GM12878 (cell line): ENCODE data around the gene CHRNB2. TPM values are rescaled to one million over a fixed set of nuclear protein-coding genes. Genes with fewer than 3 reads are reported as not detected.

Experiments used
- ATAC-seq: fragments of 200-7000 bp; cut with Tn5 transposase; 3 replicates; pipeline ENCODE4 v1.9.1; 2020; ENCODE audit warnings: mild to moderate bottlenecking, moderate library complexity
- BruUV-seq: library from RNA; stranded (reverse); fragments of 400-500 nt; replicated peaks from 2 replicates; lab custom pipeline; 2021; lab: Mats Ljungman, UMichigan
- CTCF ChIA-PET: fragments of 300-600 bp; sonication (Branson Sonifier 250); formaldehyde crosslinking; extraction: SDS; loops from one replicate; lab custom pipeline; 2021; ENCODE audit warnings: inconsistent platforms; lab: Yijun Ruan, JAX
- POLR2A ChIA-PET: fragments of 350-600 bp; formaldehyde crosslinking; extraction: SDS; loops from one replicate; lab custom pipeline; 2021; ENCODE audit warnings: inconsistent platforms; lab: Charles Lee
- RAD21 ChIA-PET: fragments of 300-600 bp; sonication (Branson Sonifier 250); formaldehyde crosslinking; loops from one replicate; lab custom pipeline; 2023; ENCODE audit warnings: antibody characterized with exemption; ENCODE audit not compliant: unreplicated experiment; lab: Charles Lee
- SMC1A ChIA-PET: fragments of 300-600 bp; sonication (Branson Sonifier 250); formaldehyde crosslinking; loops from one replicate; lab custom pipeline; 2023; ENCODE audit not compliant: unreplicated experiment, uncharacterized antibody; lab: Charles Lee
- DNase-seq: peaks from one replicate; pipeline ENCODE4 v3.0.0-alpha.2; 2011; ENCODE audit warnings: low read depth, low spot score
- FAIRE-seq: peaks from 3 replicates; lab custom pipeline; 2011; peaks lifted over from hg19 to GRCh38; lab: Jason Lieb, UNC
- H2AFZ ChIP-seq: 2 replicates; pipeline ENCODE4 v1.6.0; 2011; ENCODE audit warnings: low read depth, low read length, control low read depth; ENCODE audit not compliant: control insufficient read depth
- H3K27ac ChIP-seq: 2 replicates; pipeline ENCODE4 v1.5.1; 2011; ENCODE audit warnings: control low read depth; ENCODE audit not compliant: control insufficient read depth, insufficient read depth
- H3K27me3 ChIP-seq, 2 experiments: replicated peaks in 1 of 2; 2 replicates each; pipeline versions ENCODE4 v1.6.0 to v1.6.1; 2011; ENCODE audit warnings: low read length in 1 of 2; ENCODE audit not compliant: control insufficient read depth in 2 of 2, insufficient read depth in 2 of 2
- H3K36me3 ChIP-seq, 2 experiments: 2 replicates each; pipeline ENCODE4 v1.5.1; 2011; ENCODE audit warnings: low read length in 1 of 2; ENCODE audit not compliant: control insufficient read depth in 2 of 2, insufficient read depth in 2 of 2
- H3K4me1 ChIP-seq: 2 replicates; pipeline ENCODE4 v1.6.1; 2011; ENCODE audit warnings: mild to moderate bottlenecking, low read length, moderate library complexity, mixed read lengths; ENCODE audit not compliant: control insufficient read depth, insufficient read depth
- H3K4me2 ChIP-seq: 2 replicates; pipeline ENCODE4 v1.6.0; 2011; ENCODE audit warnings: control low read depth; ENCODE audit not compliant: control insufficient read depth, insufficient read depth
- H3K4me3 ChIP-seq: fragments of 200-600 bp; sonication (generic); 2 replicates; pipeline ENCODE4 v1.5.1; 2016
- H3K79me2 ChIP-seq: 2 replicates; pipeline ENCODE4 v1.6.0; 2011; ENCODE audit warnings: low read length; ENCODE audit not compliant: control insufficient read depth, insufficient read depth
- H3K9ac ChIP-seq: 2 replicates; pipeline ENCODE4 v1.8.0; 2011; ENCODE audit warnings: low read length, control low read depth, mixed read lengths; ENCODE audit not compliant: control insufficient read depth, insufficient read depth
- H3K9me3 ChIP-seq: replicated peaks from 3 replicates; pipeline ENCODE4 v1.5.1; 2011; ENCODE audit warnings: mild to moderate bottlenecking, low read length; ENCODE audit not compliant: control insufficient read depth, insufficient read depth
- H4K20me1 ChIP-seq: 2 replicates; pipeline ENCODE4 v1.6.0; 2011; ENCODE audit not compliant: control insufficient read depth, insufficient read depth
- CBX5 ChIP-seq: sonication (generic); IDR thresholded peaks from 2 replicates; pipeline ENCODE4 v1.6.1; 2016; ENCODE audit warnings: low read depth, moderate library complexity, mild to moderate bottlenecking, inconsistent platforms
- FOS ChIP-seq: IDR thresholded peaks from 3 replicates; pipeline ENCODE4 v1.6.1; 2011; ENCODE audit warnings: borderline replicate concordance; ENCODE audit not compliant: insufficient read length; ENCODE audit errors: extremely low read depth
- GABPA ChIP-seq: IDR thresholded peaks from 2 replicates; pipeline ENCODE4 v1.6.1; 2014; ENCODE audit warnings: antibody characterized with exemption, low read depth, mild to moderate bottlenecking, inconsistent platforms
- IKZF1 ChIP-seq: fragments of 450-650 bp; conservative IDR thresholded peaks from 2 replicates; pipeline ENCODE4 v1.6.1; 2017; ENCODE audit warnings: antibody characterized with exemption, mild to moderate bottlenecking
- SMAD5 ChIP-seq: IDR thresholded peaks from 2 replicates; pipeline ENCODE4 v1.6.1; 2016; ENCODE audit warnings: antibody characterized with exemption, low read depth
- ZNF274 ChIP-seq: IDR thresholded peaks from one replicate; pipeline ENCODE4 v1.8.0; 2011; ENCODE audit not compliant: insufficient read length, insufficient read depth
- ZZZ3 ChIP-seq: IDR thresholded peaks from 2 replicates; pipeline ENCODE4 v1.6.1; 2011; ENCODE audit warnings: low read depth; ENCODE audit not compliant: control insufficient read depth, insufficient read length
- WGBS: methylation state at CpG from one replicate; pipeline ENCODE4 v1.1.6; 2016; ENCODE audit warnings: low lambda C conversion rate; ENCODE audit not compliant: insufficient replicate concordance, insufficient coverage; ENCODE audit errors: missing lambda C conversion rate; 5-methylcytosine and 5-hydroxymethylcytosine counted together
- in situ Hi-C: fragments of 300-500 bp; cut with MboI; formaldehyde crosslinking; loops from 9 replicates; pipeline ENCODE4 v1.14.3; 2018; ENCODE audit warnings: mixed read lengths
- intact Hi-C: fragments of 100-400 bp; cut with micrococcal nuclease; formaldehyde crosslinking; loops from one replicate; pipeline ENCODE4 v1.14.2; 2022; ENCODE audit not compliant: unreplicated experiment
- polyA plus RNA-seq, 11 experiments: library from polyadenylated mRNA; depleted of rRNA in 4 of 11; unstranded in 6 of 11; stranded (reverse) in 5 of 11; fragments of >200 nt; fragmentation: Nextera tagmentation in 4 of 11; fragmentation: Illumina TruSeq in 1 of 11; extraction: Ambion mirVana in 4 of 11; extraction: Trizol in 1 of 11; gene quantifications; 1 replicate in 1 of 11; 2 replicates in 10 of 11; pipeline versions ENCODE4 v1.2.1 to v1.2.3, GENCODE V29; 2011 to 2016; ENCODE audit warnings: inconsistent platforms in 2 of 11, missing spikeins in 2 of 11, low read depth in 1 of 11
- total RNA-seq, 4 experiments: library from RNA; depleted of rRNA in 3 of 4; stranded (reverse); fragments of >200 nt in 3 of 4; fragmentation: Illumina TruSeq in 1 of 4; extraction: Trizol in 1 of 4; gene quantifications; 2 replicates each; pipeline versions ENCODE4 v1.2.1 to v1.2.3, GENCODE V29; 2013 to 2021
- TF ChIP-seq, protein P1 (sequence below): IDR thresholded peaks from 2 replicates; pipeline ENCODE4 v1.6.1; 2011; ENCODE audit warnings: borderline replicate concordance, low read depth, mild to moderate bottlenecking, moderate library complexity, low read length; ENCODE audit not compliant: insufficient read depth, poor library complexity, severe bottlenecking
- TF ChIP-seq, protein P2 (sequence below): fragments of 450-650 bp; formaldehyde crosslinking; IDR thresholded peaks from 2 replicates; pipeline ENCODE4 v1.4.0; 2020; ENCODE audit warnings: mild to moderate bottlenecking, moderate library complexity
- TF ChIP-seq, protein P3 (sequence below): fragments of 450-650 bp; IDR thresholded peaks from 2 replicates; pipeline ENCODE4 v1.6.1; 2014; ENCODE audit warnings: mild to moderate bottlenecking
- TF ChIP-seq, protein P4 (sequence below): fragments of 450-650 bp; IDR thresholded peaks from 2 replicates; pipeline ENCODE4 v1.6.1; 2016; ENCODE audit warnings: mild to moderate bottlenecking, moderate library complexity, borderline replicate concordance

CHRNB2 gene
- total and polyA plus RNA-seq, 10 of the 15 experiments (the other 5 are each of a cell fraction or from before 2014, with no cell fraction given), result 0.01 to 0.11 (median 0.03) TPM; not detected in 6

DNA sequence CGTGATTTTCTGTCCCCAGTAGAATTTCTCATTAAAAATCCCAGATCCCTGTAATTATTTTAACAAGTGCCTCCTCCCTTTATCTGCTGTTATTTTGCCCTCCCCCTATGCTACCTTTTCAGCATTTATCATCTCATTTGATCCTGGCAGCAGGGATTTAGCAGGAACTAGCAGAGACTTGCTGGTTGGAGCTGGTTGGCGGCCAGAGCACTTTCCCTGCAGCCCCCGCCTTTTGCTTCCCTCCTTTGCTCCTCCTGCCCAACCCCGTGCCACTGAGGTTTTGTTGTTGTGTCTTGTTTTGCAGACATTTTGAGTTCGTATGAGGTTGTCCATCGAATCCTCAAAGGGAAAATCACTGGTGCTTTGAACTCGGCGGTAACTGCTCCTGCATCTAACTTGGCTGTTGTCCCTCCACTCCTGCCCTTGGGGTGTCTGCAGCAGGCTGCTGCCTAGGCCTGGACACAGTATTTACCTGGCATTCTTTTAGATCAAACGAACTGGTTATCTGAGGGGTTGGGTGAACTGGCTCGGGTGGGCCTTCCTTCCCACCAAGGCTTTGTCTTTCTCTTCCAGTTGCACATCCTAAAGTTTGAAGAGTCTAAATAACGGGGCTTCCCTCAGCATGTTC, 20.4 kb upstream of the CHRNB2 start:
- Histone ChIP-seq H3K9ac (no peak overlapping the region), H3K4me1 (peaks cover 16% of the 10 kb centered on the region), H3K36me3 (peaks cover 21 to 29% of the 10 kb centered on the region in 2 experiments), H3K27ac (no peak overlapping the region), H2AFZ (no peak overlapping the region), H3K4me3 (no peak overlapping the region), H3K4me2 (no peak overlapping the region), H3K9me3 (no peaks in the 10 kb centered on the region), H3K79me2 (no peaks in the 10 kb centered on the region; the same call in 1 of the 2 replicates), H3K27me3 (no peaks in the 10 kb centered on the region), H4K20me1 (peaks cover 6% of the 10 kb centered on the region; the same call in 1 of the 2 replicates)
- WGBS, result 83% methylated on average over 11 of the region's 11 CpGs
- ChIA-PET RAD21 (interaction anchor here (0.7 to 7.0 kb wide), 18 partner anchors 14 to 531 kb away, joined by 3 to 189 read pairs (median 4); partner anchors contain the start of genes EFNA3 and IL6R), SMC1A (interaction anchor here (0.6 to 6.9 kb wide), 23 partner anchors 9 to 440 kb away, joined by 3 to 151 read pairs (median 4); partner anchors contain the start of gene UBE2Q1), CTCF (interaction anchor here (0.5 to 6.1 kb wide), 55 partner anchors 8 to 741 kb away, joined by 3 to 302 read pairs (median 4); partner anchors contain the start of gene ATP8B2), POLR2A (interaction anchor here (1.9 kb wide), 1 partner anchor 67 kb away, joined by 11 read pairs; no protein-coding TSS in a partner anchor)
- no peak for DNase-seq
- in situ Hi-C loops, result no loop called here
- ATAC-seq, result no peak
- no peak for FAIRE-seq
- intact Hi-C loops, result loop anchor here (5.0 kb wide), 1 partner anchor 210 kb away; no protein-coding TSS in a partner anchor
- BruUV-seq, result no TSS peak
- TF ChIP-seq, protein P1, sequence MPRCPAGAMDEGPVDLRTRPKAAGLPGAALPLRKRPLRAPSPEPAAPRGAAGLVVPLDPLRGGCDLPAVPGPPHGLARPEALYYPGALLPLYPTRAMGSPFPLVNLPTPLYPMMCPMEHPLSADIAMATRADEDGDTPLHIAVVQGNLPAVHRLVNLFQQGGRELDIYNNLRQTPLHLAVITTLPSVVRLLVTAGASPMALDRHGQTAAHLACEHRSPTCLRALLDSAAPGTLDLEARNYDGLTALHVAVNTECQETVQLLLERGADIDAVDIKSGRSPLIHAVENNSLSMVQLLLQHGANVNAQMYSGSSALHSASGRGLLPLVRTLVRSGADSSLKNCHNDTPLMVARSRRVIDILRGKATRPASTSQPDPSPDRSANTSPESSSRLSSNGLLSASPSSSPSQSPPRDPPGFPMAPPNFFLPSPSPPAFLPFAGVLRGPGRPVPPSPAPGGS, result no peak
- no peak for TF ChIP-seq FOS
- TF ChIP-seq, protein P2, sequence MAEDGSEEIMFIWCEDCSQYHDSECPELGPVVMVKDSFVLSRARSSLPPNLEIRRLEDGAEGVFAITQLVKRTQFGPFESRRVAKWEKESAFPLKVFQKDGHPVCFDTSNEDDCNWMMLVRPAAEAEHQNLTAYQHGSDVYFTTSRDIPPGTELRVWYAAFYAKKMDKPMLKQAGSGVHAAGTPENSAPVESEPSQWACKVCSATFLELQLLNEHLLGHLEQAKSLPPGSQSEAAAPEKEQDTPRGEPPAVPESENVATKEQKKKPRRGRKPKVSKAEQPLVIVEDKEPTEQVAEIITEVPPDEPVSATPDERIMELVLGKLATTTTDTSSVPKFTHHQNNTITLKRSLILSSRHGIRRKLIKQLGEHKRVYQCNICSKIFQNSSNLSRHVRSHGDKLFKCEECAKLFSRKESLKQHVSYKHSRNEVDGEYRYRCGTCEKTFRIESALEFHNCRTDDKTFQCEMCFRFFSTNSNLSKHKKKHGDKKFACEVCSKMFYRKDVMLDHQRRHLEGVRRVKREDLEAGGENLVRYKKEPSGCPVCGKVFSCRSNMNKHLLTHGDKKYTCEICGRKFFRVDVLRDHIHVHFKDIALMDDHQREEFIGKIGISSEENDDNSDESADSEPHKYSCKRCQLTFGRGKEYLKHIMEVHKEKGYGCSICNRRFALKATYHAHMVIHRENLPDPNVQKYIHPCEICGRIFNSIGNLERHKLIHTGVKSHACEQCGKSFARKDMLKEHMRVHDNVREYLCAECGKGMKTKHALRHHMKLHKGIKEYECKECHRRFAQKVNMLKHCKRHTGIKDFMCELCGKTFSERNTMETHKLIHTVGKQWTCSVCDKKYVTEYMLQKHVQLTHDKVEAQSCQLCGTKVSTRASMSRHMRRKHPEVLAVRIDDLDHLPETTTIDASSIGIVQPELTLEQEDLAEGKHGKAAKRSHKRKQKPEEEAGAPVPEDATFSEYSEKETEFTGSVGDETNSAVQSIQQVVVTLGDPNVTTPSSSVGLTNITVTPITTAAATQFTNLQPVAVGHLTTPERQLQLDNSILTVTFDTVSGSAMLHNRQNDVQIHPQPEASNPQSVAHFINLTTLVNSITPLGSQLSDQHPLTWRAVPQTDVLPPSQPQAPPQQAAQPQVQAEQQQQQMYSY (CRISPR knock-in tag), result no peak
- no peak for TF ChIP-seq GABPA
- TF ChIP-seq IKZF1, result no peak
- TF ChIP-seq, protein P3, sequence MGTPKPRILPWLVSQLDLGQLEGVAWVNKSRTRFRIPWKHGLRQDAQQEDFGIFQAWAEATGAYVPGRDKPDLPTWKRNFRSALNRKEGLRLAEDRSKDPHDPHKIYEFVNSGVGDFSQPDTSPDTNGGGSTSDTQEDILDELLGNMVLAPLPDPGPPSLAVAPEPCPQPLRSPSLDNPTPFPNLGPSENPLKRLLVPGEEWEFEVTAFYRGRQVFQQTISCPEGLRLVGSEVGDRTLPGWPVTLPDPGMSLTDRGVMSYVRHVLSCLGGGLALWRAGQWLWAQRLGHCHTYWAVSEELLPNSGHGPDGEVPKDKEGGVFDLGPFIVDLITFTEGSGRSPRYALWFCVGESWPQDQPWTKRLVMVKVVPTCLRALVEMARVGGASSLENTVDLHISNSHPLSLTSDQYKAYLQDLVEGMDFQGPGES, result no peak
- no peak for TF ChIP-seq SMAD5
- TF ChIP-seq, protein P4, sequence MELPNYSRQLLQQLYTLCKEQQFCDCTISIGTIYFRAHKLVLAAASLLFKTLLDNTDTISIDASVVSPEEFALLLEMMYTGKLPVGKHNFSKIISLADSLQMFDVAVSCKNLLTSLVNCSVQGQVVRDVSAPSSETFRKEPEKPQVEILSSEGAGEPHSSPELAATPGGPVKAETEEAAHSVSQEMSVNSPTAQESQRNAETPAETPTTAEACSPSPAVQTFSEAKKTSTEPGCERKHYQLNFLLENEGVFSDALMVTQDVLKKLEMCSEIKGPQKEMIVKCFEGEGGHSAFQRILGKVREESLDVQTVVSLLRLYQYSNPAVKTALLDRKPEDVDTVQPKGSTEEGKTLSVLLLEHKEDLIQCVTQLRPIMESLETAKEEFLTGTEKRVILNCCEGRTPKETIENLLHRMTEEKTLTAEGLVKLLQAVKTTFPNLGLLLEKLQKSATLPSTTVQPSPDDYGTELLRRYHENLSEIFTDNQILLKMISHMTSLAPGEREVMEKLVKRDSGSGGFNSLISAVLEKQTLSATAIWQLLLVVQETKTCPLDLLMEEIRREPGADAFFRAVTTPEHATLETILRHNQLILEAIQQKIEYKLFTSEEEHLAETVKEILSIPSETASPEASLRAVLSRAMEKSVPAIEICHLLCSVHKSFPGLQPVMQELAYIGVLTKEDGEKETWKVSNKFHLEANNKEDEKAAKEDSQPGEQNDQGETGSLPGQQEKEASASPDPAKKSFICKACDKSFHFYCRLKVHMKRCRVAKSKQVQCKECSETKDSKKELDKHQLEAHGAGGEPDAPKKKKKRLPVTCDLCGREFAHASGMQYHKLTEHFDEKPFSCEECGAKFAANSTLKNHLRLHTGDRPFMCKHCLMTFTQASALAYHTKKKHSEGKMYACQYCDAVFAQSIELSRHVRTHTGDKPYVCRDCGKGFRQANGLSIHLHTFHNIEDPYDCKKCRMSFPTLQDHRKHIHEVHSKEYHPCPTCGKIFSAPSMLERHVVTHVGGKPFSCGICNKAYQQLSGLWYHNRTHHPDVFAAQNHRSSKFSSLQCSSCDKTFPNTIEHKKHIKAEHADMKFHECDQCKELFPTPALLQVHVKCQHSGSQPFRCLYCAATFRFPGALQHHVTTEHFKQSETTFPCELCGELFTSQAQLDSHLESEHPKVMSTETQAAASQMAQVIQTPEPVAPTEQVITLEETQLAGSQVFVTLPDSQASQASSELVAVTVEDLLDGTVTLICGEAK, result no peak
- no peak for TF ChIP-seq CBX5
- TF ChIP-seq ZNF274, result no peak
- TF ChIP-seq ZZZ3, result no peak
